RWPE1 (cell line): ENCODE measurements around the gene HDDC2.

Experiments used
- CTCF ChIA-PET: fragments of 350-600 bp; sonication (Branson Sonifier 250); formaldehyde crosslinking; extraction: SDS; loops from one replicate; lab custom pipeline; 2021; lab: Yijun Ruan, JAX
- POLR2A ChIA-PET: fragments of 400-600 bp; formaldehyde crosslinking; extraction: SDS; loops from one replicate; lab custom pipeline; 2020; ENCODE audit warnings: antibody characterized with exemption; ENCODE audit not compliant: low non-redundant PET; lab: Yijun Ruan, JAX
- DNase-seq: peaks from one replicate; pipeline ENCODE4 v3.0.0; 2012; ENCODE audit warnings: low spot score
- H3K27ac ChIP-seq: fragments of 450-650 bp; 2 replicates; pipeline ENCODE4 v1.5.1; 2017
- TF ChIP-seq, protein P1 (sequence below): fragments of 450-650 bp; conservative IDR thresholded peaks from 2 replicates; pipeline ENCODE4 v1.5.1; 2017; ENCODE audit warnings: low read depth, mild to moderate bottlenecking

The HDDC2 gene

DNA sequence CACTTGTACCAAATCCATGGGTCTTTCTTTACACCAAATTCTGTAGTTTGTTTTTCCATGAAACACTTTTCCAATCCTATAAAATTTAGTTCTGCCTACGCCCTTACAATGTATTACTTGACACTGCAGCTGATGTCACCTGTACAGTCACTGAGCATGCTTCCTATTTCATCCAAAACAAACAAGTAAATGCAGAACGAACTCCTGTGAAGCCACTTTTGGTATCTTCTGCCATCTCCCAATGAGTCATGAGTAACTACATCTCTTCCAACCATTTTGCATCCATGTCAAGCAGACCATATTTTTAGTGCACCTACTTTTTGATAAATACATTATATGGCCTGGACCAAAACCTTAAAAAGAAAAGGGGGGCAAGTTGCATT is 42.4 kb downstream of the HDDC2 start:
- TF ChIP-seq, protein P1, sequence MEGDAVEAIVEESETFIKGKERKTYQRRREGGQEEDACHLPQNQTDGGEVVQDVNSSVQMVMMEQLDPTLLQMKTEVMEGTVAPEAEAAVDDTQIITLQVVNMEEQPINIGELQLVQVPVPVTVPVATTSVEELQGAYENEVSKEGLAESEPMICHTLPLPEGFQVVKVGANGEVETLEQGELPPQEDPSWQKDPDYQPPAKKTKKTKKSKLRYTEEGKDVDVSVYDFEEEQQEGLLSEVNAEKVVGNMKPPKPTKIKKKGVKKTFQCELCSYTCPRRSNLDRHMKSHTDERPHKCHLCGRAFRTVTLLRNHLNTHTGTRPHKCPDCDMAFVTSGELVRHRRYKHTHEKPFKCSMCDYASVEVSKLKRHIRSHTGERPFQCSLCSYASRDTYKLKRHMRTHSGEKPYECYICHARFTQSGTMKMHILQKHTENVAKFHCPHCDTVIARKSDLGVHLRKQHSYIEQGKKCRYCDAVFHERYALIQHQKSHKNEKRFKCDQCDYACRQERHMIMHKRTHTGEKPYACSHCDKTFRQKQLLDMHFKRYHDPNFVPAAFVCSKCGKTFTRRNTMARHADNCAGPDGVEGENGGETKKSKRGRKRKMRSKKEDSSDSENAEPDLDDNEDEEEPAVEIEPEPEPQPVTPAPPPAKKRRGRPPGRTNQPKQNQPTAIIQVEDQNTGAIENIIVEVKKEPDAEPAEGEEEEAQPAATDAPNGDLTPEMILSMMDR, result no peak
- ChIA-PET CTCF (no interaction called here), POLR2A (no interaction called here)
- no peak overlapping the region for H3K27ac ChIP-seq
- no peak for DNase-seq

DNA sequence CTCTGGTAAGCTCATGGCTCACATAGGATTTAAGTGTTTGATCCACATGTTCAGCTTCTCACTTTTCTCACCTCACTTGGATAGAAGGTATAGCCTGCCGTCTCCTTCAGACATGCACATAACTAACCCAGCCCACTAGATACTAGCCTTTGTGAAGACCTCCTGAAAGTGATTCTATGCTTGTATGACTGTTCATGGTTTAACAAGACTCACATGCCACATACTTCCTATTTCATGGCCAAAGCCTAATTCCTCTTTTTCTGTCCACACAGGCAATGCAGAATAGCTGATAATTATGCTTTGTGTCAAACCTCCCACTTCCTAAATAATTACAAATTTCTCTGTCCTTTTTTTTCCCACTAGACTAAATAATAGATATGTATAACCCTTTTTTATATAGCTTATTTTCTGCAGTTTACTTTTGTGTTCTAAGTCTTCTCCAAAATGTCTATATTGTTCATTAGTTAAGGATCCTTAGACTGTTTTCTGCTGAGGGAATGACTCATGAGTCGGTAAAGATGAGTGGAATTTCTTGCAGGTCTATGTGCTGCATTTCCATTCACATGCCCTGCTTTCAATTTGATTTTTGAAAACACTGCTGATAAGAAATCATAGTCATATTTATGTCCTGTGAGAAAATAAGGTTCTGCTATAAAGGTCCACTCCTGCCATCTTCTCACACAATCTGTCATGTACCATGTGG is 43.0 kb downstream of the HDDC2 start:
- no peak for DNase-seq
- TF ChIP-seq, protein P1, result no peak
- POLR2A ChIA-PET, result no interaction called here
- H3K27ac ChIP-seq, result no peak overlapping the region
- CTCF ChIA-PET, result no interaction called here

DNA sequence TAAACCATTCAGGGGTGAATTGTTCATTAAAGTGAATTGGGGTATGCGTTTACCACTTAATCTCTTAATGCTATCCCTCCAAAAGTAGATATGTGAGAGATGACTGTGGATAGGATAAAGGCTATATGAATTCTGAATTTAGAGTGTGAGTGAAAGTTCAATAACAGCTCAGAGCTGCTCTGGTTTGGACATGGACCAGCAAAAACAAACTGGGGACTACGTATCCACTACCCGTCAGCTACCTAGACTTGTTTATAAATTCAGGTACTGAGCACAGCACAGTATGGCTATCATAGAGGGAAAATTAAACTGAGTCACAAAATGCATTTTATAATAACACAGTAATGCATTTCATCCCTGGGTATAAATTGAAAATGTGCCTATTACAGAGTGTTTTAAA is 44.4 kb downstream of the HDDC2 start:
- no peak overlapping the region for H3K27ac ChIP-seq
- CTCF ChIA-PET, result interaction anchor here (0.6 kb wide), 1 partner anchor 158 kb away, joined by 3 read pairs; no protein-coding TSS in a partner anchor
- DNase-seq, result no peak
- POLR2A ChIA-PET, result no interaction called here
- TF ChIP-seq, protein P1, result no peak

DNA sequence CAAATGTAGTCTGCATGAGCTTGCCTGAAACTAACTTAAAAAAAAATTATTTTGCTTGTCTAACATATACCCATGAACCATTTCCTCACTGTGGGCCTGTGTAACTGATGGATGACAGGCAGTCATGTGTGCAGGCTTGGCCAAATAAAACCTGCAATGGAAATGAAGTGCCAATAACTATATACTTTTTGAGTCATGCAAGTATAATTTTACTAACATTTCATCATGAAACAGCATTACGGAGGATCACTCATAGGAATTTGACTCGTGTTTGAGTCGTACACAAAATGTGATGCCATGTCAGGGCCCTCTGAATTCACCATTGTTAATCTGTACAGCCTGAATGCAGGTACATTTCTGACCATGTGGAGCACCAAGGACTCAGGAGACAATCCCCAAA is 46.6 kb downstream of the HDDC2 start:
- CTCF ChIA-PET, result no interaction called here
- no peak for DNase-seq
- TF ChIP-seq, protein P1, result no peak
- POLR2A ChIA-PET, result no interaction called here
- no peak overlapping the region for H3K27ac ChIP-seq

DNA sequence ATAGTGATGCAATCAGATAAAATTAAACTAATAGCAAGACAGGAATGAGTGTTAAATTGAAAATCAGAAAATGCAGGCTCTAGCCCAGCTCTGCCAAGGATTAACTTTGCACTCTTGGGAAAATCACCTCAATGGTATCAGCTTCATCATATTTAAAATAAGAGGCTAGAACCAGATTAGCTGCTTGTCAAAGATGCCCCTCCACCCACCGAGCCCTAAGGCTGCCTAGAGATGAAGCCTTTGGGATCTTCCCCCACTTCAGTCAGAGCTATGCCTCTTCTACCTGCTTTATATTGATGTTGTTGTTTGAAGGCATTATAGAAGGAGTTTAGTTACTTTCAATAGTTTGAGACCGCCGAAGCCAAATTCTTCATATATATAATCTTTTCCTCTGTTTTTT is 47.4 kb downstream of the HDDC2 start:
- no peak for DNase-seq
- H3K27ac ChIP-seq, result no peak overlapping the region
- CTCF ChIA-PET, result interaction anchor here (1.1 kb wide), 1 partner anchor 100 kb away, joined by 4 read pairs; the partner anchor contains the start of gene TPD52L1
- POLR2A ChIA-PET, result interaction anchor here (0.5 kb wide), 1 partner anchor 14 kb away, joined by 3 read pairs; no protein-coding TSS in a partner anchor
- TF ChIP-seq, protein P1, result no peak

DNA sequence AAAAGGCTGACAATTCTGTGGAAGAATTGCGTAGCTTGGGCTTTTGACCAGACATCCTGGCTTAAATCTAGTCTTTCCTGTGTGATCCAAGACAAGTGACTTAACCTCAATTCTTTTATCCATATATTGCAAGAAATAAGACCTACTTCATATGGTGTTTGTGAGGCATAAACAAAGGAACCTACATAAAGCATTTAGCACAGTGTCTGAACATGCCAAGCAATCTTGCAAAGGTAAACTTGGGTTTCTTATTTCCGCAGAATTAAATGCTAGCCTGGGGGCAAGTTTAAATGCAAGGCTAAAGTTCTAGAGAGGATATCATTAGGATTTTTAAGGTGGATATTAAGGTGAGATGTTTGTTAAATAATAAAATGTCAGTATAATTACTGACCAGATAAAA is 47.9 kb downstream of the HDDC2 start:
- CTCF ChIA-PET, result interaction anchor here (1.1 kb wide), 1 partner anchor 100 kb away, joined by 4 read pairs; the partner anchor contains the start of gene TPD52L1
- no peak for DNase-seq
- no peak overlapping the region for H3K27ac ChIP-seq
- TF ChIP-seq, protein P1, result no peak
- POLR2A ChIA-PET, result interaction anchor here (0.5 kb wide), 1 partner anchor 14 kb away, joined by 3 read pairs; no protein-coding TSS in a partner anchor
